HG02610 (cell line): ENCODE data around the gene MT1A.
A peak's percentile ranks its signal among the peaks of the same experiment; 100 is the strongest.

Source experiments
- ATAC-seq: cut with Tn5 transposase; IDR thresholded peaks from one replicate; pipeline ENCODE4 v1.9.1; 2021; ENCODE audit warnings: mild to moderate bottlenecking, moderate library complexity; ENCODE audit not compliant: unreplicated experiment

MT1A gene

GRCh38 chr16:56637814-56638750 is at the start of gene MT1A:
TSS of gene MT1A (plus strand) at chr16:56638666. CDS start at chr16:56638739, 73 bp downstream.
- no peak for ATAC-seq

- no peak for ATAC-seq
Measured at GRCh38 chr16:56588781-56589140, 49.7 kb upstream of the MT1A start.

- no peak for ATAC-seq
Measured at GRCh38 chr16:56589141-56590039, 49.1 kb upstream of the MT1A start, which contains the start of gene MT3. TSS of gene MT3 (plus strand) at chr16:56589528. CDS start at chr16:56589591, 63 bp downstream.

- no peak for ATAC-seq
Measured at GRCh38 chr16:56591377-56592060, 46.9 kb upstream of the MT1A start.

- ATAC-seq, result no peak
Measured at GRCh38 chr16:56593573-56594291, 44.7 kb upstream of the MT1A start.

- no peak for ATAC-seq
Measured at GRCh38 chr16:56594292-56594619, 44.2 kb upstream of the MT1A start.

- no peak for ATAC-seq
Measured at GRCh38 chr16:56600398-56600999, 38.0 kb upstream of the MT1A start.

GRCh38 chr16:56601325-56601724 is 37.1 kb upstream of the MT1A start:
- no peak for ATAC-seq

GRCh38 chr16:56603589-56603988 is 34.9 kb upstream of the MT1A start:
- no peak for ATAC-seq

GRCh38 chr16:56604966-56605365 is 33.5 kb upstream of the MT1A start:
- ATAC-seq, result no peak

GRCh38 chr16:56605475-56605874 is 33.0 kb upstream of the MT1A start:
- no peak for ATAC-seq

GRCh38 chr16:56606071-56606475 is 32.4 kb upstream of the MT1A start:
- no peak for ATAC-seq

- no peak for ATAC-seq
Measured at GRCh38 chr16:56606476-56607108, 31.9 kb upstream of the MT1A start.

- no peak for ATAC-seq
Measured at GRCh38 chr16:56607109-56607618, 31.3 kb upstream of the MT1A start.

- no peak for ATAC-seq
Measured at GRCh38 chr16:56607675-56608042, 30.8 kb upstream of the MT1A start.

GRCh38 chr16:56608043-56608875 is 30.2 kb upstream of the MT1A start, which contains the start of gene MT2A:
TSS of gene MT2A (plus strand) at chr16:56608584. CDS start at chr16:56608656, 72 bp downstream.
- peak; percentile 87 for ATAC-seq

GRCh38 chr16:56608876-56609462 is 29.5 kb upstream of the MT1A start:
- ATAC-seq, result no peak

GRCh38 chr16:56609463-56609921 is 29.0 kb upstream of the MT1A start:
- peak; percentile 34 for ATAC-seq
